GM18951 (cell line): ENCODE data around the gene POLR3GL.

Experiments used
- POLR2A ChIP-seq: IDR thresholded peaks from 4 replicates; pipeline ENCODE4 v1.6.1; 2011; ENCODE audit warnings: mild to moderate bottlenecking; ENCODE audit not compliant: insufficient read length, insufficient read depth; ENCODE audit errors: extremely low read depth
- in situ Hi-C: fragments of 300-500 bp; cut with MboI; formaldehyde crosslinking; loops from one replicate; pipeline ENCODE4 v1.12.0; 2022; ENCODE audit warnings: low sequenced_read_pairs, mixed read lengths, inconsistent platforms; ENCODE audit not compliant: unreplicated experiment

Gene POLR3GL

DNA sequence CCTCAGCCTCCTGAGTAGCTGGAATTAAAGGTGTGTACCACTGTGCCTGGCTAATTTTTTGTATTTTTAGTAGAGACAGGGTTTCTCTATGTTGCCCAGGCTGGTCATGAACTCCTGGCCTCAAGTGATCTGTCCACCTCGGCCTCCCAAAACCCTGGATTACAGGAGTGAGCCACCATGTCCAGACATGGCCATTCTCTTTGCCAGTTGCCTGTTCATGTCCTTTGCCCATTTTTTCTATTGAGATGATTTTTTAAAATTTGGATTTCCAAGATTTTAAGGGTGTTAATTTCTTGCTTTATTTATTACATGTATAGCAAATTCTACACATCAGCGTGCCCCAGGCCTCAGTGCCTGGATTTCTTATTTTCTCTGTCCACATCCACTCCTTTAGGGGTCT lies 2.8 kb downstream of the POLR3GL start:
- TF ChIP-seq POLR2A, result no peak
- in situ Hi-C loops, result no loop called here

DNA sequence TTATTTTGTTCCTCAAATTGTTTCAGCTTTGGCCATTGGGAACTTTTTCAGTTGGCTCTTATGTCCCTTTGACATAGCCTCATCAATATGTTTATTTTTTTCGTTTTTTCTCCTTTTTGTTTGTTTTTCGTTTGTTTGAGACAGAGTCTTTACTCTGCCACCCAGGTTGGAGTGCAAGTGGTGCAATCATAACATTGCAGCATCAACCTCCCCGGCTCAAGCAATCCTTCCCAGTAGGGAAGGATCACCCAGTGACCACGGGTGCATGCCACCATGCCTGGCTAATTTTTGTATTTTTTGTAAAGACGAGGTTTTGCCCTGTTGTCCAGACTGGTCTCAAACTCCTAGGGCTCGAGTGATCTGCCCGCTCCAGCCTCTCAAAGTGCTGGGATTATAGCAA lies 8.1 kb downstream of the POLR3GL start:
- TF ChIP-seq POLR2A, result no peak
- in situ Hi-C loops, result no loop called here

DNA sequence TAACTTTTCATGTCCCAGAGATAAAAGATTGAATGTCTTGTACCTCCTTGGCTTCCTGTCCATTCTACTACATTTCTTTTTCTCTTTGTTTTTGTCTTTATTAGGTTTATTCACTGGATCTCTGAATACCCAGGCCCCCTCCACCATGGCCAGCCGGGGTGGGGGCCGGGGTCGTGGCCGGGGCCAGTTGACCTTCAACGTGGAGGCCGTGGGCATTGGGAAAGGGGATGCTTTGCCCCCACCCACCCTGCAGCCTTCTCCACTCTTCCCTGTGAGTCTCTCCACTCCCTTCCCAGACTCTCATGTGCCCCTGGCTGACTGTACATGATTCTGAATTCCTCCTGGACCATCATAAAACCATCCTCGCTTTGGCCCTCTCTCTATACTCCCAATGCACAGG lies 10.2 kb downstream of the POLR3GL start:
- in situ Hi-C loops, result loop anchor here (5.0 kb wide), 1 partner anchor 38 kb away; no protein-coding TSS in a partner anchor
- TF ChIP-seq POLR2A, result no peak

DNA sequence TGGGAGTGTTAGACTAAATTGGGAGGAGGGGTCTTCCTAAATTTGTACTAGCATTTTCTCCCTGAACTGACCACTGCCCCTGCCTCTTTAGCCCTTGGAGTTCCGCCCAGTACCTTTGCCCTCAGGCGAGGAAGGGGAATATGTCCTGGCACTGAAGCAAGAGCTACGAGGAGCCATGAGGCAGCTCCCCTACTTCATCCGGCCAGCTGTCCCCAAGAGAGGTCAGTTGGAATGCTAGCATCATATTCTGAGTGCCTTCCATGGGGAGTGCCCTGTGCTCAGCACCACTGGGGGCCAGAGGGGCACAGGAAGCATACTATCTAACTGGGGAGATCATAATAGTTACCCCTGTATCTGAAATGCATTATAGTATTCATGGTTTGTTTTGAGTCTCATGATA lies 10.7 kb downstream of the POLR3GL start:
- TF ChIP-seq POLR2A, result no peak
- in situ Hi-C loops, result loop anchor here (5.0 kb wide), 1 partner anchor 37 kb away; no protein-coding TSS in a partner anchor

DNA sequence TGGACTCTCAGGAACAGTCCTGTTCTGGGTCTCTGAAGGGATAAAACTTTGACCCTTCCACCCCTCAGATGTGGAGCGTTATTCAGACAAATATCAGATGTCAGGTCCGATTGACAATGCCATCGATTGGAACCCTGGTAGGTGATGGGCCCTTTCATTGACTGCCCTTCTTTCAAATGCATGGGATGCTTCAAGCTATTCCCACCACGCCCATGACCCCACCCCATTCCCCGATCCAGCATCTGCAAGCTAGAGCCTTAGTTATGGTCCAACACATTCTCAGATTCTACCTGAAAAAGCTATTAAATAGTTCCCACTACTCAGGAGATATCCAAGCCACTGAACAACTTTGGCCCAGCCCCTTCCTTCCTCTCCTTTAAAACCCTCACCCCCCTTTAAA lies 12.5 kb downstream of the POLR3GL start:
- no peak for TF ChIP-seq POLR2A
- in situ Hi-C loops, result loop anchor here (5.0 kb wide), 1 partner anchor 35 kb away; no protein-coding TSS in a partner anchor

DNA sequence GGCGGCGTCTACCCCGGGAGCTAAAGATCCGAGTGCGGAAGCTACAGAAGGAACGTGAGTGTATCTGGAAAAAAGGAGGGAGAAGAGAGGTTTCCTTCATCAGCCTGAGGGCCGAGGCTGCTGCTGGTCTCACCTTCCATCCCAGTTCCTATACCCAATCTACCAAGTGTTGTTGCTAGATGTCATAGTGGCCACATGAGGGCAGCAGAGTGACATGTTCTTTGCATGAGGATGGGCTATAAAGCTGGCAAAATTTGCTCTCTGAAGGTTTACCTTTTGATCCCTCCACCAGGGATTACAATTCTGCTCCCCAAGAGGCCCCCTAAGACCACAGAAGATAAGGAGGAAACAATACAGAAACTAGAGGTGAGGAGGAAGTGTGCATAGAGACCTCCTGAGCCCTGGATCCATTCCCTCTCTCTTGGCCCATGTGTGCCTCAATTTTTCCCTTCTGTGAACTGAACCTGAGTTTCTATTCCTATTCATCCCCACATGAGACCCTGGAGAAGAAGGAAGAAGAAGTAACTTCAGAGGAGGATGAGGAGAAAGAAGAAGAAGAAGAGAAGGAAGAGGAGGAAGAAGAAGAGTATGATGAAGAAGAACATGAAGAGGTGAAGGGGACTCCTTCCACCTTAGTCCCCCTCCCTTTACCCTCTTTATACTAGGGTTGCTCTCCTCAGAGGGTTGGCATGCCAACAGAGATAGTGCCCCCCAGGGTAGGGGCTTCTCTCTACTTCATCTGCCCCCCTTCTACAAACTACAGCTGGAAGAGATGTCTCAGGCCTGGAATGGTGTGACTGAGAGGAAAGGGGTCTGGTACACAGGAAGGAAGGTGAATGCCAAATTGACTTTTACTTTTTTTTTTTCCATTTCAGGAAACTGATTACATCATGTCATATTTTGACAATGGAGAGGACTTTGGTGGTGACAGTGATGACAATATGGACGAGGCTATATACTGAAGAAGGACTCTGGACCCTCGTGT lies 13.3 kb downstream of the POLR3GL start:
- in situ Hi-C loops, result loop anchor here (5.0 kb wide), 1 partner anchor 35 kb away; no protein-coding TSS in a partner anchor
- no peak for TF ChIP-seq POLR2A

DNA sequence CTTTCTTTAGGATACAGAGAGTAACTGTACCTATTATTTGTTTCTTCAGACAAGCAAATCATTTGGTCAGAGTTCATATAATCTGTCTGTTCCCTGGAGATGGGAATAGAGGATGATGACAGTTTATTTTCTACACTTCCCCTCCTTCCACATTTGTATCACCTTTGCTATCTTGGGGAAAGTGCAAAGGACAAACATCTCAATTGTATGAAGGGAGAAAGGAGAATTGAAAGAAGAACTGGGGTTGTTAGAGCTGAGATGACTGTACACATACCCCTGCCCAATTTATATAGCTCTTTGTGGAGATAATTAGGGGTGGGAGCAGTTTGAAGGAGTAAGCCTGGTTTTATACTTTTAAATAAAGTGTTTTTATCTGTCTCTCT lies 14.0 kb downstream of the POLR3GL start:
- in situ Hi-C loops, result loop anchor here (5.0 kb wide), 1 partner anchor 34 kb away; no protein-coding TSS in a partner anchor
- TF ChIP-seq POLR2A, result no peak

DNA sequence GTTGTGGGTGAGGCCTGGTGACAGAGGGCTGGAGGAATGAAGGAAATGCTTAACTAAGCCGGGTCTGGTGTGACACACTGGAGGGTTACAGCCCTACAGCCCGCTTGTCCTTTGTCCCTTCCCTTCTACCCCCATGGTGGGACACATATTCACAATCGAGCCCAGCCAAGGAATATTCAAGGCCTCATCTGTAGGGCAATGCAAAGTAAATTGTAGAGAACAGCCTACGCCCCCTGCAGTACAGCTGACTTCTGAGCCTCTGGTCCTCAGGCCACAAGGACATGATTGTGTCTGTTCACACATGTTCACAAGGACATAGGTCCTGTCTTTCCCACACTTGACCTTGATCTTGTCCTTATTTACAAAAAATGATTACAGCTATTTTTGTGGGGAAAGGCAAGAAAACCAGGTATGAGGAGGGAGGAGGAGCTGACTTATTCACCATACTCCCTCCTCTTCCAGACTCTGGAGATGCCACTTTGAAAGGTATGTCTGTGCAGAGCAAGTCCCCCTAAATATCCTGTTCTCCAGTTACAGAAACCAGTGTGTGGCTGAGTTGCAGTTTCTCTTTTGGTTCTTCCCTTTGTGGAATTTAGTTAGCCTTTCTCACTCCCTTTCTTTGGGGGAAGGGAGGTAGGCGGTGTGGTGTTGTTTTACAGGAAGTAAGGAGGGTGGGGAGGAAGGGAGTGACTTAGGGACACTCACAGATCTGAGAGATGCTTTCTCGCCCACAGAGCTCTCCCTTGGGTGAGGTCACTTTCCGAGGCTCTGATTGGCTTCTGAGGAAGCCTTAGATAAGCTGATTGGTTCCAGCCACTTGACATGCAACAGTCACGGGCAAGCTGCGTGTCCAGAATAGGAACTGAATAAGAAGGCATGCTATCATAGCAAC lies 14.6 kb downstream of the POLR3GL start:
- no peak for TF ChIP-seq POLR2A
- in situ Hi-C loops, result loop anchor here (5.0 kb wide), 1 partner anchor 33 kb away; no protein-coding TSS in a partner anchor

DNA sequence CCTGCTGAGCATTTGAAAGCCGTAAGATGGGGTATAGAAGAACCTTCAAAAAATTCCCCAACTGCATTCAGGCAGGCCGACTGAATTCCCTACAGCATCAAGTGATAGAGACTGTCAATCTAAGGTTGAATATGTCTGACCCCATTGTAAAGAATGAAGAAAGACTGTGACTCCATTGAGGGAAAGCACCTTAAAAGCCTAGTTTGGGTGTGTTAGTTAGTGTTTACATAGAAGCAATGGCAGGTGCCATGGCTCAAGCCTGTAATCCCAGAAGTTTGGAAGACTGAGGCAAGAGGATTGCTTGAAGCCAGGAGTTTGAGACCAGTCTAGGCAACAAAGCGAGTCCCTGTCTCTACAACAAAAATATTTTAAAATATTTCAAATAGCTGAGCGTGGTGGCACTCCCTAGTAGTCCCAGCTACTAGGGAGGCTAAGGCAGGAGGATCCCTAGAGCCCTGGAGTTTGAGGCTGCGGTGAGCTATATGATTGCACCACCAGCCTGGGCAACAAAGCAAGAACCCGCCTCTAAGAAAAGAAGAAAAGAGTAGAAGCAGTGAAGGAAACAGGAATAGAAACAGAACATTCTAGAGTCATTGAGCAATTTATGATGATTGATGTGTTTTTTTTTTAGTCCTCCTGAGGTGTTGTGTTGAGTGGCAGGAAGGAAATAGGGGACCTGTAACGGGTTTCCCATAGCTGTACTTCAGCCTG lies 15.4 kb downstream of the POLR3GL start:
- in situ Hi-C loops, result loop anchor here (5.0 kb wide), 1 partner anchor 32 kb away; no protein-coding TSS in a partner anchor
- no peak for TF ChIP-seq POLR2A

DNA sequence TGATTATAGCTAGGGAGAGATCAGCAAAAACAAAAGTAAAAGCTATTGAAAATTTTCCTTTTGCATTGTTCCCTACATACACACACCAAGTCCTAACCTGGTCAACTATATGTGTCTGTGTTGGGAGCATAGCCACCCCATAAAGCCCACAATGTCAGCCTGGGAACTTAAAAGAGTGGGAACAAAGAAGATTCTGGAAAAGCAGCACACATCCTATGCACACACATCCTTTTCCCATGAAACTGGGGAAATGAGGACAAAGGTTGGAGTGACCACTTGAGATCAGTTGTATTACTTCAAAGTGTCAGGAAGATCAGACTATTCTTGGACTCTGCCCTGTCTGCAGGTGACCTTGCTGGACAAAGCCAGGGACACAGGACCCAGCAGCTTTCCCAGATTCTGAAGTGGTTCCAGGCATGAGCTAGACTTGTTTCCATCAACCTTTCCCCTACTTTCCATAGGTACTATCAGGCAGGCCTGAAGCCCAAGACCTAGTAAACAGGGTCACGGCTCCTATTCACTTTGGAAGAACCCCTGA lies 16.0 kb downstream of the POLR3GL start:
- in situ Hi-C loops, result no loop called here
- TF ChIP-seq POLR2A, result no peak

DNA sequence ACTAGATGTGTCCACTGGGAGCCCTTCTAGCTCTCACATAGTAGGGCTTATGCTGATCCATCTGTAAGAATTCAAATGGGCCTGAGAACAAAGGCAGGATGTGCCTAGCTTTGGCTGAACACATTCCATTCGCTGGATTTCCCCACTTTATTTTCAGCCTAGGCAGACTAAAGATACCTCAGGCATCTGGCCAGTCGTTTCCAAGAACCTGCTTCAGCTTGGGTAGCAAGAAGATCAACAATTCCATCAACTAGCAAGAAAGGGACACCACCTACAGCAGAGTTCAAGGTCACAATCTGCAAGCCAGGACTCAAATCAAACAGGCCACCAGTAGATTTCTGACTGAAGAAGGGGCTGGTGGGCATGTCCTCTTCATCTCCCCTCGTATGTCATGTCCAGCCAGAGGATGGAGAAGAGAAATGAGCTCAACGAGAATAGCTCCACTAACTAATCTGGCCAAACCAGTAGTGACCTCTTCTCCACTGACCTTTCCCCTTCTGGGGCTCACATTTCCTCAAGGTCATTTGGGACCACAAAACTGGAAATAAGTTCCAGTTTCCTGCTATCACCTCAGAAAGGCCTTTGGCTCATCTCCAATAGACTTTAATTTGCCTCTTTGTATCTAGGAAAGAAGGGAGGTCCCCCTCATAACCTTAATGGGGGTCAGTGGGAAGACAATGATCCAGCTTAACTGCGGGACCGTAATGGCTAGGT lies 17.7 kb downstream of the POLR3GL start:
- no peak for TF ChIP-seq POLR2A
- in situ Hi-C loops, result no loop called here

DNA sequence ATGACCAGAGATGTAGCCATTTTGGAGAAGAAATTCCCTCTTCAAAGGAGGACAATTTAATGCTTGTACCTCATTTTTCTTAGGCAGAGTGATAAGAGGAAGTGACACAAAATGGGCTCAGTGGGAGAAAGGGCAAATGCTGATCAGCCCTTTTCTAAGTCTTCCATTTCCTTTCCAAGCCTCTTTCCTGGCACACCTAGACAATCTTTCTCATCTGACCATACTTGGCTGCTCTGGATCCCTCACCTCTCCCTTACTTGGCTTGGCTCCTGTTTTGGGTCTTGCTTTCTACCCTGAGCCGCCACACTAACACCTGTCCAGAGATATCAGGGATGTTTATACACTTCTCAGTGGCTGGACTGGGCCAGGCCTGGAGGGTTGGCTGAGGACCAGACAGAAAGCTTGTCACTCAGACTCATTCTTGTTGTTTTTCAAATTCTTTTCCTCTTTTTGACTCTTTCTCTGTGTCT lies 18.8 kb downstream of the POLR3GL start:
- TF ChIP-seq POLR2A, result no peak
- in situ Hi-C loops, result no loop called here
